HG03342 (cell line): ENCODE measurements around the gene NAIF1.
"Not testable (repeated sequence)": the region's sequence is repeated elsewhere in the genome, so short reads cannot be mapped to it uniquely, and the experiment has no call there.

Experiments used
- ATAC-seq: cut with Tn5 transposase; IDR thresholded peaks from one replicate; pipeline ENCODE4 v1.9.1; 2021; ENCODE audit warnings: mild to moderate bottlenecking, moderate library complexity; ENCODE audit not compliant: unreplicated experiment

NAIF1 gene, protein sequence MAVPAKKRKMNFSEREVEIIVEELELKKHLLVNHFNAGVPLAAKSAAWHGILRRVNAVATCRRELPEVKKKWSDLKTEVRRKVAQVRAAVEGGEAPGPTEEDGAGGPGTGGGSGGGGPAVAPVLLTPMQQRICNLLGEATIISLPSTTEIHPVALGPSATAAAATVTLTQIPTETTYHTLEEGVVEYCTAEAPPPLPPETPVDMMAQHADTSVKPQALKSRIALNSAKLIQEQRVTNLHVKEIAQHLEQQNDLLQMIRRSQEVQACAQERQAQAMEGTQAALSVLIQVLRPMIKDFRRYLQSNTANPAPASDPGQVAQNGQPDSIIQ

DNA sequence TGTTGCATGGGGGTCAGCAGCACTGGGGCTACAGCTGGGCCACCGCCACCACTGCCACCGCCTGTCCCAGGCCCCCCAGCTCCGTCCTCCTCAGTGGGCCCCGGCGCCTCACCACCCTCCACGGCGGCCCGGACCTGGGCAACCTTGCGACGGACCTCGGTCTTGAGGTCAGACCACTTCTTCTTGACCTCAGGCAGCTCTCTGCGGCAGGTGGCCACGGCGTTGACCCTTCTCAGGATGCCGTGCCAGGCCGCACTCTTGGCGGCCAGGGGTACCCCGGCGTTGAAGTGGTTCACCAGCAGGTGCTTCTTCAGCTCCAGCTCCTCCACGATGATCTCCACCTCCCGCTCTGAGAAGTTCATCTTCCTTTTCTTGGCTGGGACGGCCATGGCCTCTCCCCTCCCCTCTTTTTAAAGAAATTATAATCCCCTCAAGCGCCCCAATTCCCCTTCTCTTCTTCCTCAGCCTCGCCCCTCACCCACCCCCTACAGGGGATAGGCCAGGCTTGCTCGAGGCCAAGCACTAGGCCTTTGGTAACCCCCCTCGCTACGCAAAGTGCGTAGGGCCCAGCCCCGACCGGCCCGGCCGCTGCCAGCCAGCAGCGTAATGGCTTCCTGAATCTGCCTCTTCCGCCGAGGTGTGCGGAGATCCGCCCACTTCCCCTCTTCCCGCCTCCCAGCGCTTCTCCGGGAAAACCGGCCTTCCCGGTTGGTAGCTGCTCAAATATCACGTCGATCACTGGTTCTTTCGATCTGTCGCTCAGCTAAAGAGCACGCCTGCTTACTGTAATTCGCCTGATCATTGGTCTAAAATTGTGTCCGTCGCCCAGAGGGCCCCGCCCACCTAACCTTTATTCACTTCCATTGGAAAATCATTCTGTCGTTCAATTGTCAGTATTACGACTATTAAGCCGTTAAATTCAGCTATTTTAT is at the start of gene NAIF1:
Gene NAIF1, minus strand, starts transcription at position 608 of the 932 bp plus-strand sequence. Its CDS starts 219 bp downstream, at position 389.
- peak; percentile 51 for ATAC-seq

DNA sequence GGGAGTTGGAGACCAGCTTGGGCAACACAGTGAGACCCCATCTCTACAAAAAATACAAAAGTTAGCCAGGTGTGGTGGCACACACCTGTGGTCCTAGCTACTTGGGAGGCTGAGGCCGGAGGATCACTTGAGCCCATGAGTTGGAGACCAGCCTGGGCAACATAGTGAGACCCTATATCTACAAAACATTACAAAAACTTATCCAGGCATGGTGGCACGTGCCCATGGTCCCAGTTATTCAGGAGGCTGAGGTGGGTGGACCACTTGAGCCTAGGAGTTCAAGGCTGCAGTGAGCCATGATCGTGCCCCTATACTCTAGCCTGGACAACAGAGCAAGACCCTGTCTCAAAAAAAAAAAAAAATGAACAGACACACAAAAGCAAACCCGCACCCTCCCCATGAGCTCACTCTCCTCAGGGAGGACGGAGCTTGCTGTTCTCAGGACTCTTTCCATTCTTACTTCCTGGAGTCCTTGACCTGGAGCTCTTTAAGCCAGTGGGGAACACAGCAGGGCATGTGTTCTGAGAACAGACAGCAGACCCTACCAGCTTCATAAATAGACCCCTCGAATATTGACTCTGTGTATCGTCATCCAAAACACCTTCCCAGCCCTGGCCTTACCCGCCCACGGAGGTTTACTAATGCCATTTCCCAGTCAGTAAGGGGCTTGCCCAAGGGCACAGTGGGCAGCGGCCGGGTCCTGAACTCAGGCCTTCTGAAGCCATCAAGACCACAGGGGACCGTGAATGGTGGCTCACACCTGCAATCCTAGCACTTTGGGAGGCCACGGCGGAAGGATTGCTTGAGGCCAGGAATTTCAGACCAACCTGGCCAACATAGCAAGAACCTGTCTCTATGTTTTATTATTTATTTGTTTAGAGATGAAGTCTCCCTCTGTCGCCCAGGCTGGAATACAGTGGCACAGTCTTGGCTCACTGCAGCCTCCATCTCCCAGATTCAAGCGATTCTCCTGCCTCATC is 49.3 kb upstream of the NAIF1 start:
- no peak for ATAC-seq

DNA sequence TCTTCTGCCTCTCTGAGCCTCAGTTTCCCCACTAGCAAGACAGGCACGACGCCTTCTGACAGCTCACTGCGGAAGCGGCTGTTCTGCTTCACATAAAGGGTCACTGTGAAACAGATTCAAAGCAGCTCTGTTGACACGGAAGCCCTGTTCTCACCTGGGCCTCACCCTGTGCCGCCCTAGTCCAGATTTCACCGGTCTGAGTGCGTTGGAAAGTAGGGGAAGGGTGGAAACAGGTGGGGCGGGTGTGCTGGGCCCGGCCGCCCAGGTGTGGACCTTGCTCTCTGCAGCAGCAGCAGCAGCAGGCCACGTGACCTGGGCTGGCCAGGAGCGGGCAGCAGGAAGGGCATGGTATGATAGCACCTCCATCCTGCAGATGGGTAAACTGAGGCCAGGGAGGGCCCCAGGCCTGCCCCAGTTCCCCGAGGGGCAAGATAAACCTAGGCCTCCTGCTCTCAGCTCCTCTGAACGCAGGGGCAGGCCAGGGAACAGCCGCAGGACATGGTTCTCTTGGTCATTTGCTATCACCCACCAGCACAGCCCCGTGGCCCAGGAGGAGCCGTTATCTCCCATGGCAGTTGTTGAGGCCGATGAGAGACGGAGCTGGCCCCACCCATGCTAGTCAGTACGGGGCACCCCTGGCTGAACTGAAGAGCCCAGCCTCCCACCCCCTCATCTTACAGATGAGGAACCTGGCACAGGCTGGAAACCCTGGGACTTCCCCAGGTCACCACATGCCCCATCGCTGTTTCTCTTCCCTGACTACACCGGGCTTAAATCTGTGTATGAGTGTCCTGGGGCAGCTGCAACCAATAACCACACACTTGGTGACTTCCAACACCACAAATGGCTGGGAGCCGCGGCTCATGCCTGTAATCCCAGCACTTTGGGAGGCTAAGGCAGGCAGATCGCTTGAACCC is 48.3 kb upstream of the NAIF1 start:
- no peak for ATAC-seq

DNA sequence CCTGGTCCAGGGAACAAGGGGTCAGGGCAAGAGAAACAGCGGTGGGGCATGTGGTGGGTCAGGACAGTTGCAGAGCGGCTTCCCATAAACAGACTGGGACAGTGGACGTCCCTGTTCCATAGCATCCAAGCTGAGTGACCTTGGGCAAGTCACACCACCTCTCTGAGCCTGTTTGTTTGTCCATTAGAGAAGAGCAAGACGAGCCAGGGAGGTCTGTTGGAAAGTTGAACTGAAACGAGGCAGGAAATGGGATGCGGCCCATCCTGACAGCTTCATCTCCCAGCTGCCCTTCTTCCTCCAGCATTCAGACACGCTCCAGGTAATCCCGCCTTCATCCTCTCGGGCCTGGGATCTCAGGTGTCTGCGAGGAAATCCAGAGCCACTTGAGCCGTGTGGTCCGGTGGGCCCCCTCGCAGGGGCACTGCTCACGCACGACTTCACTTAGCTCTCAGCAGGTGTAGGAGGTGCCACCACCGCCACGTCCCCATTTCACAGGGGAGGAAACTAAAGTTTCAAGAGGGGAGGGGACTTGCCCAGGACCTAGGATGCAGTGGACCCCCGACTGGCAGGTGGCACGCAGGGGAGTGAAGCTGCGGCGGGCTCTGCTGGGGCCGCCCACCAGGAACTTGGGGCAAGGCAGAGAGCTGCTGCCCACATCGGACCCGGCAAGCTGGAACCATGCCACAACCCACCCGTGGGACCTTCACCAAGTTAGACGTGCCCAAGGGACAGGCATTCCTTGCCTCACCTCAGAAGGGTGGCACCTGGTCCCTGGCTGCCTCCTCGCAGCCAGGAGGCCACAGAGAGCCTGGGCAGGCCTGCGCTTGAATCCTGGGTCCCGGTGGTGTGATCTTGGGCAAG is 47.4 kb upstream of the NAIF1 start:
- ATAC-seq = no peak

DNA sequence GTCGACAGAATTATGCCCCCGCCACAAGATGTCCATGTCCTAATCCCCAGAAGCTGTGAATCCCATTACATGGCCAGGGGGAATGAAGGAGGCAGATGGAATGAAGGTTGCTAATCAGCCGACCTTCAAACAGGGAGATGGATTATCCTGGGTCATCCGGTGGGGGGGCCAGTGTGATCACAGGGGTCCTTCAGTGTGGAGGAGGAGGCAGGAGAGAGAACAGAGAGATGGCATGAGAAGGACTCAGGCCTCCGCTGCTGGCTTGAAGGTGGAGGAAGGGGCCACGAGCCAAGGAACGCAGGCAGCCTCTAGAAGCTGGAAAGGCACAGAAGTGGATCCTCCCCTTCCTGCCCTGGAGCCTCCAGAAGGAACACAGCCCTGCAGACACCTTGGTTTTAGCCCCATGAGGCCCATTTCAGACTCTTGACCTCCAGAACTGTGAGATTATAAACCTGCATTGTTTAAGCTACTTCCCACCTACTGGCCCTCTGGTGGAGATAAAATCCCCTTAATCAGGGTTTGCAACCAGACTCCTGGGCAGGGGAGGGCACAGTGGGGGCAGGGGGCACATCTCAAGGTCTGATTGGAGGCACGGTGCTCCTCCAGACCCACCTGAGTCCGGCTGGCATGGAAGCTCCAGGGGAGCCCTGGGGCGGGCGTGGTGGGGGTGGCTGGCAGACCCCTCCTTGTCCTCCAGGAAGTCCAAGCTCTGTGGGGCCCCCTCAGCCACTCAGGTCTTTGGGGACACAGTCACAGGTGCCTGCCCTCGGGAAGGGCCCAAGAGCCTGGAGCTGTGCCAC is 46.6 kb upstream of the NAIF1 start:
- no peak for ATAC-seq

DNA sequence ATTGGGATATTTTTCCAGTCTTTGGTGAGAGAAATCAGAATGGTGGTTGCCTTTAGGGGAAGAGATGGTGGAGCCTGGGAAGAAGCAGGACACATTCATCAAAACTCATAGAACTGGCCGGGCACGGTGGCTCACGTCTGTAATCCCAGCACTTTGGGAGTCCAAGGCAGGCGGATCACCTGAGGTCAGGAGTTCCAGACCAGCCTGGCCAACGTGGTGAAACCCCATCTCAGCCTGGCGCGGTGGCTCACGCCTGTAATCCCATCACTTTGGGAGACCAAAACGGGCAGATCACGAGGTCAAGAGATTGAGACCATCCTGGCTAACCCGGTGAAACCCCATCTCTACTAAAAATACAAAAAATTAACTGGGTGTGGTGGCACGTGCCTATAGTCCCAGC is 44.6 kb upstream of the NAIF1 start:
- ATAC-seq = not testable (repeated sequence)

DNA sequence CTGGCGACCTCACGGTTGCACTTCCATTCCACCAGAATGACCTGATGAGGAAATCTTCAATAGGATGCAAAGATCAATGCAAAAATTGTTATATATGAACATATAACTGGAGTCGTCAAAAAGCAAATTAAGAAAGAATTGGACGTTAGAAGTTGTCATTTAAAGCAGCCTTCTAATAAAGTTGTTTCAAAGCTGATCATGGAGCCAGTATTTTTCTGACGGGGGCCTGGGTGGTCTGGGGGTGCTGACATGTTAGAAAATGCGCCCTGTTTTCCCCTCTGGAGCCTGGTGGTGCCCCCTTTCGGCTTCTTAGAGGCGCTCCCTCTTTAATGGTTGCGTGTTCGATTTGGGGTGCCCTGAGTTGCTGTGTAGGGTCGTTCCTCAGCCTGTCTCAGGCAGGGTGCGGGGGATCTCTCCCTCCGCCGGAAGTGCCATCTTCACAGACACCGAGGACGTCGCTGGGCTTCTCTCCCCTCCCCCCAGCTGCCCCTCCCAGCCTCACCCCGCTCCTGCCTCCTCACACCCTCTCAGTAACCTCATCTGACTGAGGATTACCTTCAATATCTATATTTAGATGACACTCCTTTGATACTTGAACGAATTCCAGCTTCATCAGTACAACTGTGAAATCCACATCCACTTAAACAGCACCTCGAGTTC is 42.1 kb upstream of the NAIF1 start:
- no peak for ATAC-seq

DNA sequence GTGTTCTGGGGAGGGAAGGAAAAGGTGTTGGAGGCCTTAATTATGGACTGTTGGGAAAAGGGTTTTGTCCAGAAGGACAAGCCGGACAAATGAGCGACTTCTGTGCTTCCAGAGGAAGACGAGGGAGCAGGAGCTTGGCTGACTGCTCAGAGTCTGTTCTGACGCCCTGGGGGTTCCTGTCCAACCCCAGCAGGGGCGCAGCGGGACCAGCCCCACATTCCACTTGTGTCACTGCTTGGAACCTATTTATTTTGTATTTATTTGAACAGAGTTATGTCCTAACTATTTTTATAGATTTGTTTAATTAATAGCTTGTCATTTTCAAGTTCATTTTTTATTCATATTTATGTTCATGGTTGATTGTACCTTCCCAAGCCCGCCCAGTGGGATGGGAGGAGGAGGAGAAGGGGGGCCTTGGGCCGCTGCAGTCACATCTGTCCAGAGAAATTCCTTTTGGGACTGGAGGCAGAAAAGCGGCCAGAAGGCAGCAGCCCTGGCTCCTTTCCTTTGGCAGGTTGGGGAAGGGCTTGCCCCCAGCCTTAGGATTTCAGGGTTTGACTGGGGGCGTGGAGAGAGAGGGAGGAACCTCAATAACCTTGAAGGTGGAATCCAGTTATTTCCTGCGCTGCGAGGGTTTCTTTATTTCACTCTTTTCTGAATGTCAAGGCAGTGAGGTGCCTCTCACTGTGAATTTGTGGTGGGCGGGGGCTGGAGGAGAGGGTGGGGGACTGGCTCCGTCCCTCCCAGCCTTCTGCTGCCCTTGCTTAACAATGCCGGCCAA is 41.3 kb upstream of the NAIF1 start:
- ATAC-seq = no peak

DNA sequence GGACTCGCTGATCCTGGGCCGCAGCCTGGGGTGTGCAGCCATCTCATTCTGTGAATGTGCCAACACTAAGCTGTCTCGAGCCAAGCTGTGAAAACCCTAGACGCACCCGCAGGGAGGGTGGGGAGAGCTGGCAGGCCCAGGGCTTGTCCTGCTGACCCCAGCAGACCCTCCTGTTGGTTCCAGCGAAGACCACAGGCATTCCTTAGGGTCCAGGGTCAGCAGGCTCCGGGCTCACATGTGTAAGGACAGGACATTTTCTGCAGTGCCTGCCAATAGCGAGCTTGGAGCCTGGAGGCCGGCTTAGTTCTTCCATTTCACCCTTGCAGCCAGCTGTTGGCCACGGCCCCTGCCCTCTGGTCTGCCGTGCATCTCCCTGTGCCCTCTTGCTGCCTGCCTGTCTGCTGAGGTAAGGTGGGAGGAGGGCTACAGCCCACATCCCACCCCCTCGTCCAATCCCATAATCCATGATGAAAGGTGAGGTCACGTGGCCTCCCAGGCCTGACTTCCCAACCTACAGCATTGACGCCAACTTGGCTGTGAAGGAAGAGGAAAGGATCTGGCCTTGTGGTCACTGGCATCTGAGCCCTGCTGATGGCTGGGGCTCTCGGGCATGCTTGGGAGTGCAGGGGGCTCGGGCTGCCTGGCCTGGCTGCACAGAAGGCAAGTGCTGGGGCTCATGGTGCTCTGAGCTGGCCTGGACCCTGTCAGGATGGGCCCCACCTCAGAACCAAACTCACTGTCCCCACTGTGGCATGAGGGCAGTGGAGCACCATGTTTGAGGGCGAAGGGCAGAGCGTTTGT is 40.5 kb upstream of the NAIF1 start:
- ATAC-seq = no peak

DNA sequence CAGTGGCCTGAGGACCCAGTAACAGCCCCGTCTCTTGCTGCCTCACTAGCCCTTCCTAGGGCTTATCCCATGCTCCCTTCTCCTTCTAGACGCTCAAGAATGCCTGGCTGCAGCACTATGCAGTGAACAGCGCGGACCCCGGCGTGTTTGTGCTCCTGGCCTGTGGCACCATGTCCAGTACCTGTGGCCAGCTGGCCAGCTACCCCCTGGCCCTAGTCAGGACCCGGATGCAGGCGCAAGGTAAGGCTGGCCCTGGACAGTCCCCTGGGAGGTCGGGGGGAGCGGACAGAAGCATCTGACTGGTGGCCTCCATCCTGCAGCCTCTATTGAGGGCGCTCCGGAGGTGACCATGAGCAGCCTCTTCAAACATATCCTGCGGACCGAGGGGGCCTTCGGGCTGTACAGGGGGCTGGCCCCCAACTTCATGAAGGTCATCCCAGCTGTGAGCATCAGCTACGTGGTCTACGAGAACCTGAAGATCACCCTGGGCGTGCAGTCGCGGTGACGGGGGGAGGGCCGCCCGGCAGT is 39.9 kb upstream of the NAIF1 start:
- no peak for ATAC-seq

DNA sequence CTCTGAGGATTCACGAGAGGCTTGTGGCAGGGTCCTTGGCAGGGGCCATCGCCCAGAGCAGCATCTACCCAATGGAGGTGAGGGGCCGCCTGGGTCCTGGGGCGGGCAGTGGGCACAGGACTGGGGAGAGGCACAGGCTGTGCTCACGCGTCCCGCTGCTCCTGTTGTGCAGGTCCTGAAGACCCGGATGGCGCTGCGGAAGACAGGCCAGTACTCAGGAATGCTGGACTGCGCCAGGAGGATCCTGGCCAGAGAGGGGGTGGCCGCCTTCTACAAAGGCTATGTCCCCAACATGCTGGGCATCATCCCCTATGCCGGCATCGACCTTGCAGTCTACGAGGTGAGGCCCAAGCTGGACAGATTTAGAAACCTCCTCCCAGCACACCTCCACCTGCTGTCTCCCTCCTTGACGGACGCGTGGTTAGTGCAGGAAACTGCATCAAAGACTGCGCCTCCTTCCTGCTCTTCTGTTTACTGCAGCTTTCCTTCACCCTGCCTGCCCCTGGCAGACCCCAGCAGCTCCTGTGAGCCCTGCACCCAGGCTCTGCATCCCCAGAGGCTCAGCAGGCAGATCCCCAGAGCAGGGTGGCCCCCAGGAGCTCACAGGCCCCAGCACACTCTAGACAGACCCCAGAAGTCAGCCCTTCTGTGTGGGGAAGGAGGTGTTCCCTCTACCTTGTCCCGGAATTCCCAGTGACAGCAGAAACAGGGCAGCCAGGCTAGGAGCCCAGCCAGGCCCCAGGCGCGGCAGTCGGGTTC is 39.2 kb upstream of the NAIF1 start:
- ATAC-seq = no peak

DNA sequence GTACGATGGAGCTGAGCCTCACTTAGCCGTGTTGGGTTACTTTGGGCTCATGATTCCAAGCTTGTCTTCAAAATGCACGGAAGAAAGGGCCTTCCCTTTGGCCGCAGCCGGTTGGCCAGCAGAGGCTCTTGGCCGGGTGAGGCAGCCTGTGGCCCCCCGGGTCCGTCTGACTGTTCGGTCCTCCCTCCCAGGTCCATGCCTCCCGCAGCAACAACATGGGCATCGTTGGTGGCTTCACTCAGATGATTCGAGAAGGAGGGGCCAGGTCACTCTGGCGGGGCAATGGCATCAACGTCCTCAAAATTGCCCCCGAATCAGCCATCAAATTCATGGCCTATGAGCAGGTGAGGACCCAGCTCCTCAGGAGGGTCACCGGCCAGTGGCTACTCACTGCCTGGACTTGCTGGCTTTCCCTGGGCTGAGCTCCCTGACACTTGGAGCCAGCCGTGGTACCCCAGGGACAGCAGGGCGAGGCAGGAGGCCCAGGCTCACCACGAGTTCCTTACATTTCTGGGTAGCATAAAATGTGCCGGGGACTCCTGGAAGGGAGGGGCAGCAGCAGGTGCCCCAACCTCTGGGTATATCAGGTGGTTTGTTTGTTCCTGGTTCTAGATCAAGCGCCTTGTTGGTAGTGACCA is 38.5 kb upstream of the NAIF1 start:
- ATAC-seq = no peak

DNA sequence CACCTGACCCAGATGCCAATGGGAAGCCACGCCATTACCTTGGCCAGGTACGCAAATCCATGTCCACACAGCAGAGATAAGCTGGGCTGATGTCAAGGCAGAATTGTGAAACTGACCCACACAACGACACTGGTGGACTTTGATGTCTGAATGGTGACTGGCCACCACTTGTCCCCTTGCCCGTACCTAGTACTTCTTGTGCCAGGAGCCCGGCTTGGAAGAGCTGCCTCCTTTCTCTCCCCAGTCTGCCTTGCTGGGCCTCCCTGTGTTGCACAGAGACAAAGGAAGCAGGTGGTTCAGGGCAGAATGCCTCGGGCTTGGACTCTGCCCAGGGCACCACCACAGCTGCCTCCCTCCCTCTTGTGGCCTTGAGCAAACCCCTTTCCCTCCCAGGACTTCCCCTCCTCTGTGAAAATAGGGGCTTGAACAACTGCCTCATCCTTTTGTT is 37.1 kb upstream of the NAIF1 start:
- no peak for ATAC-seq

DNA sequence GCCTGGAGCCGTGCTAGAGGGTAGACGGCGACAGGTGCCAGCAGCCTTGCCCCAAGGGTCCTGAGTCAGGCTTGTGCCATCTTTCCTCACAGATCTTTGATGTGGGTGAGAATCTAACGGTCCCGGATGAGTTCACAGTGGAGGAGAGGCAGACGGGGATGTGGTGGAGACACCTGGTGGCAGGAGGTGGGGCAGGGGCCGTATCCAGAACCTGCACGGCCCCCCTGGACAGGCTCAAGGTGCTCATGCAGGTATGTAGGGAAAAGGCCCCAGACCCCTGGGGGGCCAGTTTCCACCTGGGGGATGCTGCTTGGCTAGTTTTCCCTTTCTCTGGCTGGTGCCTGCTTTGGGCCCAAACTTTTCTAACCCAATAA is 36.5 kb upstream of the NAIF1 start:
- no peak for ATAC-seq
